GM18520 (cell line): ENCODE data around the gene CDC42BPB.
A peak's percentile ranks its signal among the peaks of the same experiment; 100 is the strongest.

Experiments
- ATAC-seq: cut with Tn5 transposase; IDR thresholded peaks from one replicate; pipeline ENCODE4 v1.9.1; 2021; ENCODE audit not compliant: unreplicated experiment

The CDC42BPB gene

DNA sequence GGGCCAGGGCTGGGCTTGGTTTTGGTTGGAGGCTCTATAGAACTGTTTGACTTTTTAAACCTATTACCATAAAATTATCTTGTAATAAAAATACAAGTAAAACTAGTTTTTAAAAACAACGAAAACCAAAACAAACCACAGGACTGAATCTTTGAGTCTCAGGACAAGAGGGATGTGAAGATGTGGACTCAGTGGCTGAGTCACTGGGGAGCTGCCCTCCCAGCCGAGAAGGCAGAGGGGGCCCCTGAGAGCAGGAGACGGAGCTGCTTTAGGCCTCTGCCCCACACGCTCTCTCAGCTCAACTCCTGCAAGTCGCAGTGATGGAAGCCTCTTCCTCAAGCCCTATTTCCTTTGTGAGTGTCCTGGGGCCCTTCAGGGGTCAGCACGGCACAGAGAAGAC lies 59.0 kb downstream of the CDC42BPB start:
- ATAC-seq: no peak

DNA sequence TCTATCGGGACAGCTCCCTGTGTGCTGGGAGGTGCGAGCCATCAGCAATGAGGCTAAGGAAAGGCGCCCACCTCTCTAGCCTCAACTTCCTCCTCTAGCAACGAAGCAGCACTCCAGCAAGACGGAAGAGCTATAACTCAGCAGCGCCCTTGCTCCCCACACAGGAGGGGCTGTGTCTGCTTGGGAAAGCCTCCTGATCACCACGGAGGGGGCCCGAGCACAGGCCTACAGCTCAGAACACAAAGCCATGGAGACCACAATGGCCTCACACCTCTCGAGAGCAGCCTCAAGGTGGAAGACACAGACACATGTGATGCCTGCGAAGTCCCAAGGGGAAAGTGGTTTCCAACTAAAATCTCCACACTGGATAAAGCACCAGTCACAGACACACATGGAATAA lies 60.4 kb downstream of the CDC42BPB start:
- no peak for ATAC-seq

DNA sequence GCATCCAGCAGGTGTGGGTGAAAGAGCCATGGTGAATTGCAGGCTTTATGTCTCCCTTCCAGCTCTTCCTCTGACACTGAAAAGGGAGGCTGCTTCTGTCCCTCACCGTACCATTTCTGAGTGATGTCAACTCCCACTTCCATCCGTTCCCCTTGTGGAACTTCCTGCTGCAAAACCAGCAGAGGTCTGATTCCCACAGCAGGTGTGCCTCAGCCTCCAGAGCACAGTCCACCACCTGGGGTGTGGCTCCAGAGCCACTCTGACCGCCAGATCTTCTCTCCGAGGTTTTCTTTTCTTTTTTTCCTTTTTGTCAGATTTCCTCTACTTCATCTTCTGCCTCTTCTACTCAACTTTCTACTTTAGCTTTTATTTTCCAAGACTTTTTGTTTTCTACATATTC lies 62.7 kb downstream of the CDC42BPB start:
- no peak for ATAC-seq

DNA sequence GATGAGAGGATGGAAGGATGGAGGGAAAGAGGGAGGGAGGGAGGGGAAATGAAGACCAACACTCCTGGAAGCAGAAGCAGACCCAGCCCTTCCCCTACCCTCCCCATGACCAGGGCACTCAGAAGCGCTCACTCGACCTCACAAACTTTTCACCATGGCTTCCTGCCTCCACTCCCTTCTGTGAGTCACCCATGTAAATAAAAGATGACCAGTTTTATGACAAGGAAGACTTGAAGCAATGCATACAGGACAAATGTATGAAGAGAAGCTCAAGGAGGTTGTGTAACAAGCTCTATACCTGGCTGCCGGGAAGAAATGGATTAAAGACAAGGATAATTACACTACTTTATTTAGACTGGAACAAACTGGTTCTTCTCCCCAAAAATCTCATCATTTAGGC lies 63.8 kb downstream of the CDC42BPB start:
- ATAC-seq: no peak

DNA sequence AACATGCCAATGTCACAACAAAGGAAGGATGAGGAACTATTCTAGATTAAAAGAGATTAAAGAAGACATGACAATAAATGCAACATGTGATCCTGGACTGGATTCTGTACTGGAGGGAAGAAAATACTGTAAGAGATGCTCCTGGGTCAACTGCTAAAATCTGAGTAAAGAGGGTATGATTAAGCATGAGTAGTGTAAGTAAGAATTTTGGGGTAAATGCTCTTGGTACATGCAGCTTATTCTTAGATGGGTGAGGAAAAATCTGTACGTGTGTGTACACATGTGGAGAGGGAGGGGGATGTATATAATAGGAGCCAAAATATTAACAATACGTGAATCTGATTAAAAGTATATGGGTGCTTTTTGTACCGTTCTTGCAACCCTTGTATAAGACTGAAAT lies 66.0 kb downstream of the CDC42BPB start:
- no peak for ATAC-seq

DNA sequence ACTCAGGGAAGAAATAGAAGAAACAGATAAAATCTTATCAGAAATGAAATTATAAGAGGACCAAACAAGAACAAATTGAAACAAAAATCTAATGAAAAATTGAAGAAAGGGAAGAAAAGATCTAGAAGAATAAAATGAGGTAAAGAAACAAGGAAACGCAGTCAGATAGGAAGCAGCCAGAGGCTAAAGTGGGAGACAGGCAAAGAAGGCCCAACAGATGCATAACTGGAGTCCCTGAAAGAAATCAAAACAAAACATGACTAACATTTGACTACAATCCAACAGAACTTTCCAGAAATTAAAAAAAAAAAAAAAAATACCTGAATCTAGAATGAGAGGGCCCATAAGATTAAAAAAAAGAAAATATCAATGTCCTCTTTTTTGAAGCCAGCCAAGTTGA lies 69.3 kb downstream of the CDC42BPB start:
- ATAC-seq: no peak

DNA sequence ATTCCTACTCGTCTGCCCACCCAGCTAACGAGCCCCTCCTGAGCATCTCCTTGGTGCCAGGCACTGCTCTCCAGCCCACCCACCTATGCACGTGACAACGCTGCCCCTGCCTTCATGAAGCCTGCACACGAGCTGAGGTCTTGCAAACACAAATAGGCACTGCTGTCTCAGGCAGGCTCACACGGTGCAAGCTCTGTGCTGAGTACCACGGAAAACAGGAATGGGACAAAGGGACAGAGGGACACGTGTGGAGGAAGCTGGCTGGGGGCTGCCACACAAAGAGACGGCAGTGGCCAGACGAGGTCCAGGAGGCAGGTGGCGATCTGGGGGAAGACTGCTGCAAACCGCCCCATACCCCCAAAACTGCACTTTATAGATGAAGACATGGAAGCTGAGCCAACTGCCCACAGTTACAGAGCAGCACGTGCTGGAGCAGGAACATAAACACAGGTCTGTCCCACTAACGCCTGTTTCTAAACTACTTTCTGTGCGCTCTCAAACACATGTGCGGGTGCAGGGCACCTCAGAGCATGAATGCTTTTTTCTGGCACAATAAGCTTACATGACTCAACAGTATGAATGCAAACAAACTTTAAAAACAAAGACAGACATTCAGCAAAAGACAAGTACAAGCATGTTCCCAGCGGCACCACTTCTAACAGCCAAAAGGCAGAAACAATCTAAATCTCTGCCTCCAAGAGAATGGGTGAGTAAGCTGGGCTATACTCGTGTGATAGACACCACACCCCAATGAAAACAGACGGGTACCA lies 70.4 kb downstream of the CDC42BPB start:
- no peak for ATAC-seq

DNA sequence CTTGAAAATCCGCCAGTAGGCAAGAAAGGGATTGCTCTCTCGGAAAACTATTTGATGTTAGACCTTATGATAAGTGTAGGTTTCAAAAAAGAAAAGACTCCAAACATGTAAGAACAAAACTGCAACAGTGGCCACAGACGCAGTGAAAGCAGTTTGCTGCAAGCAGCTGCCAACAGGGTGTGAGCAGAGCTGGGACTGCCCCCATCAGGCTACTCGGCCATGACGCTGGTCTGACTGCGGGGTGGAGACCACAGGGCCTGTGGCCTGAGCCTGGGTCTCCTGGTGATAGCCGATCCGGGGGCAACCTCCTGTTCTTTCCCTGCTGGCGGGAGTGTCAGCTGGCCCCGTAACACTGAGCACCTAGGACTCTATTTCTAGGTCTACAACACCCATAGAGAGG lies 71.7 kb downstream of the CDC42BPB start:
- ATAC-seq: peak; percentile 52

DNA sequence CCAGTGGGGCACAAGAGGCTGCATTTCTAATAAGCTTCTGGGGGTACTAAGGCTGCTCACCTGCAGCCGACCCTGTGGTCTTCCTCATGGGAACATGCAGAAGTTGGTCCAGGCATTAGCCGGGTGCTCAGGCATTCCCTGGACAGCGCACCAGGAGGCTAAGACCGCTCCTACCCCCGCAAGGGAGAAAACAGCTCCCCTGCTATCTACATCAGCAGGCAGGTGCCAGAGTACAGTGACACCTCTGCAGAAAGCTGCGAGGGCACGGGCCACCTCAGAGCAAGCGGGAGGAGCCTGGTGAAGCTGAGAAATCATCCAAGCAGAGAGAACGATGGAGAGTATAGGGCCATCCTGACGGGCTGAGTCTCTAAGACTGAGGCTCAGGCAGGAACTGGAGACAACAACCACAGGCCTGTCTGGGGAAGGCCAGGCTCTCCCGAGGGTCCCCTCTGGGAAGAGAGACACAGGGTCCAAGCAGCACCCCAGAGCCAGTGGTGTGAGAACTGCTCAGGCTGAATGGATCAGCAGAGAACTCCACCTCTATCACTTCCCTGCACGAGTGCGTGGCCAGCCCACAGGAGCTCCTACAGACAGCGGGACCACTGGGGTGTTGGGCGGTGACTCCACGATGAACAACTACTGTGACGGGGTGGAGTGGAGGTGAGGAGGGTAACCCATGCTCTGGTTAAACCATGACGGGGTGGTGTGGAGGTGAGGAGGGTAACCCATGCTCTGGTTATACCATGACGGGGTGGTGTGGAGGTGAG lies 72.8 kb downstream of the CDC42BPB start:
- ATAC-seq: no peak

DNA sequence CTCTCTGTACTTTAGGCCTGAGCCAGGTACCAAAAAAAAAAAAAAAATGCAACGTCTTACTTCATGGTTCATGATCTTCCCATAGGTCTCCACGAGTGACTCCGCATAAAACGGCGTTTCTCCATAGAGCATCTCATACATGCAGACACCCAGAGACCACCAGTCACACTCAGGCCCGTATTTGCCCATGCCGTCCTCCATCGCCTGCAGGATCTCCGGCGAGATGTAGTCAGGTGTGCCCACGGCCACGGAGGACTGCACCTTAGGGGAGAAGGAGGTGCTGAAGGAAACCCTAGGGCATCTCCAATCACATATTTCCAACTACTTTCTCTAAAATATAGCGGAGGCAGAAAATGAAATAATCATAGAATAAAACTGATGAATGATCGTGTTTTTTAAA lies 73.9 kb downstream of the CDC42BPB start:
- no peak for ATAC-seq

DNA sequence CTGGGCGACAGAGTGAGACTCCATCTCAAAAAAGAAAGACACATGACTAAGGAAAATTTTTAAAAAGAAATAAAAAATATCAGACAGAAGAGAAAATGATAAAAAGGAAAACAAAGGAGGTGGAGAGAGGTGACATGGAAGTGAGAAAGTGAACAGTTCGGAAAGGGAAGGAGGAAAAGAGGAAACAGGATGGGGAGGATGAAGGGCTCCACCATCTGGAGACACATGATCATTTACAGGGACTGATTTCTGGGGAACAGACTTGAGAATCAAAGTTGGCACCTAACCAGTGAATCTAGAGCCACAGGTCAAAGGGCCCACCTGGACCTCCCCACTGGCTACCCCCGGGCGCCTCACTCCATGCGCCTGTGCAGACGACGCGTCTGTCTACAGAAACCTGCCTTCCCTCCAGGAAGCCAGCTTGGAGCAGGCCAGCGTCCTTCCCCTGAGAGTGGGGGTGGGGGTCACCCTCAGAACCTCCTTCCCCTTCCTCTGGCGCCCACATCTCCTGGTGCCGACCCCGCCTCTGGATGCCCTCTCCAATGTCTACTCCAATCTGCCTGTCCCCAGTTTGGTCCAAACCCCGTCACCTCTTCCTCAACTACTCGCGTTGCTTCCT lies 74.4 kb downstream of the CDC42BPB start:
- ATAC-seq: no peak

DNA sequence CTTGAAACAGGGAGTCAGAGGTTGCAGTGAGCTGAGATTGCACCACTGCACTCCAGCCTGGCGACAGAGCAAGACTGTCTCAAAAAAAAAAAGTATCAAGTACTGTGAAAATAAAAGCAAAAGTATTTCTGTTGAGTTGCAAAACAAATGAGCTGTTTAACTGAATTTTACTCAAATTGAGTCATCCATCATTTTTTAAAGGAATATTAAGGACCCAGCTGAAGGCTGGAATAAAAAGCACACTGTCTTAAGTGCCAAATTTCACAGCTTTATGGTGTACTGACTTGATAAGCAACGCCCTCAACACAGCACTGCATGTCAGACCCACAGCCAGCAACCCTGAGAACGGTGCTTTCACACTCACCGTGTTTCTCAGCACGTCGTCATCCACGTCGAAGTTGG lies 76.9 kb downstream of the CDC42BPB start:
- ATAC-seq: no peak

DNA sequence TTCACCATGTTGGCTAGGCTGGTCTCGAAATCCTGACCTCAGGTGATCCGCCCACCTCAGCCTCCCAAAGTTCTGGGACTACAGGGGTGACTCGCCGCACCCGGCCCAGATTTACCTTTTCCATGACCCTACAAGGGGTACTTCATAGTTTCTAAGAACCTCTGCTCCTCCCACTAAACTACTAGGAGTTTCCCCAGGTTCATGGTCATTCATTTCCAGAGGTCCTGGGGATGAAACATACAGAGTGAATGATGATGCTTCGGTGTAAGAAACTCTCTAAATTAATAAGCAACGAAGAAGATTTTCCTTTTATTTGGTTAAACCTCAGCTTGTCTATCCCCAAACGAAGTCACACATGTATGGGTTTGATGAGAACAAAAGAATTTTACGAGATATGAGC lies 77.9 kb downstream of the CDC42BPB start:
- no peak for ATAC-seq

DNA sequence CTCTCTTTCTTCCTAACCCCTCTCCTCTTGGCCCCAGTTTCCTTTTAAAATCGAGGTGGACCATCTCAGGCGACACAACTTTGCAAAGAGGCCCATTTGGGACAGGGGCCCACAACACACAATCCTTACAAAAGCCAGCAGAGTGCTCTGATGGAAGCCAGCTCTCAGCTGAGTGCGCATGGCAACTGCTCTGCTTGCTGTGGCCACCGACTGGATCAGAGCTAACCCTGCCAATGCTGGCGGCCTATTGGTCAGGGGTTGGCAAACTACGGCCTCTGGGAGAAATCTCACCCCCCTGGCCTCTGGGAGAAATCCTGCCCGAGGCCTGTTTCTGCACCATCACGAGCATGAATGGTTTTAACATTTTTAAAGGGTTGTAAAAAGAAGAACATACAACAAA lies 79.9 kb downstream of the CDC42BPB start:
- no peak for ATAC-seq

DNA sequence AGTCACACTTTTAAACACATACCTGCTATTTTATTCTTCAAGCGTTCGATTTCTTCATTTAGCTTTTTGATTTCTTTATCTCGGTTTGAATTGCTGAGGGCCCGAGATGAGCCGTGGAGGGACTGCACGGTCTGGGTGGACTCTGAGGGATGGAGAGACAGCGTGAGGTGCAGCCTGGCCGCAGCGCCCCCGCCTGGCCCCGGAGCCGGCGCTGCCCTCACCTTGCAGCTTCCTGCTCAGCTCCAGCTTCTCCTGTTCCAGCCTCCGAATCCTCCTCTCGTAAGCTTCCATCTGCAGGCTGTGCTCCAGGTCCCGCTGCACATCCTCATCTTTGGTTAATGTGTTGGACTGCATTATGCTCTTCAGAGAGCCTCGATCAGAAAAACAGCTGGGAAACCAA lies 81.7 kb downstream of the CDC42BPB start:
- ATAC-seq: no peak

DNA sequence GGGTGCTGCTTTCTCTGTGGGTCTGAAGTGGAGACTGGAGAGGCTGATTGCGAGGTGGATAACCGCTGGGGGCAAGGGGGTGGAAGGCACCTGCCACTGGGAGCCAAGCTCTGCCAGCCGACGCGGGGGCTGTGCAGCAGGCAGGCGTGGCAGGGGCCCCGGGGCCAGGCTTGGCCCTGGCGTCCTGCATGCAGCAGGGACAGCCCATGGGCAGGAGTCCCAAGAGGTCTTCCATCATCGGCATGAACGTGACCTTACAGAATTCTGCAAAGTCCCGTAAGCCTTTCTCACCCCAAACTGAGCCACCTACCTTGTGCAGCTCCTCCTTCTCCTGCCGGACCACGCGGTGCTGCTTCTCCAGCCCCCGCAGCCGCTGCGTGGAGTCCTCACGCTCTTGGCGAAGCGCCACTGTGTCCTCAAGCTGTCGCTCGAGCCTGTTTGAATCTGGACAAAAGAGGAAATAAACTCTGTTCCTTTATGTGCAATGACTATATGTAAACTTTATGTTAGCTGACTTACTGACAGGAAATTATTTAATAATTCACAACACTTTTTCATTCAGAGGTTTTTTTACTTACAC lies 83.6 kb downstream of the CDC42BPB start:
- no peak for ATAC-seq

DNA sequence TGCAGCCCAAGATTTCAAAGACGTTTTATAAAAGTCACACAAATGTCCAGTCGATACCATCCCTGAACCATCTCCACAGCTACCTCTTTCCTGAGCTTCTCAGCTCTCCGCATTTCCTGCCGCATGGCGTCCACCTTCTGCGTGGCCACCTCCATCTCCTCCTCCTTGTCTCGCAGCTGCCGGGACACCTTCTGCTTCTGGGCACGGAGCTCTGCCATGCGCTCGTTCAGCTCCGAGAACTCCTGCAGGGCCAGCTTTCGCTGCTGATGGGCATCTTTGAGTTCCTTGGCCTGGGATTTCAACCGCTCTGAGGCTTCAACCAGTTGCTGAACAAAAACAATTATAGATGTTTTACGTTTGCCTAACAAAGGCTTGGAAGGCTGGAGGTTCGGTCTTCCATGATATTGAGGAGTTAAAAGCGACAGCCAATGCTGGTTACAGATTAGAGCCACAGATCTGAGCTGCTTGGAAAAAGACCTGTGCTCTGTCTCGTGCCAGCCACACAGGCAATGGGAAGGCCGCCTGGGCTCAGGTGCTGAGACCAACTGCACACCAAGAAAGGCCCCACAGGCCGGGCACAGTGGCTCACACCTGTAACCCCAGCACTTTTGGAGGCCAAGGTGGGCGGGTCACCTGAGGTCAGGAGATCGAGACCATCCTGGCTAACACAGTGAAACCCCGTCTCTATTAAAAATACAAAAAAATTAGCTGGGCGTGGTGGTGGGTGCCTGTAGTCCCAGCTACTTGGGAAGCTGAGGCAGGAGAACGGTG lies 85.3 kb downstream of the CDC42BPB start:
- ATAC-seq: no peak

DNA sequence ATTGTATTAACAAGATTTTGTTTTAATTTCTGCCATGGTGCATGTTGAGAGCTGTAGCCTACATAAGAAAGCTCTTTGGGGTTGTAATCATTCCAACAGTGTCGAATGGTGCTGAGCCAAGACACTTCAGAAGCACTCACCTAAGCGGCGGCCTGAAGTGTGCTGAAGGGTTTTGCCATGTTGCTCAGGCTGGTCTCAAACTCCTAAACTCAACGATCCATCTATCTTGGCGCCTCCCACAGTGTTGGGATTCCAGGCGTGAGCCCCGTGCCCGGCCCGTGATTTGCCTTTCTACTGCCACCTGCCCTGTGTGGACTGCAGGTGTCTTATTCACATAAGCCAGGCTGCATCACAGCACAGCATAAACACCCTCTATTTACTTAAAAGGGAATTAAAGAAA lies 86.0 kb downstream of the CDC42BPB start:
- ATAC-seq: no peak

DNA sequence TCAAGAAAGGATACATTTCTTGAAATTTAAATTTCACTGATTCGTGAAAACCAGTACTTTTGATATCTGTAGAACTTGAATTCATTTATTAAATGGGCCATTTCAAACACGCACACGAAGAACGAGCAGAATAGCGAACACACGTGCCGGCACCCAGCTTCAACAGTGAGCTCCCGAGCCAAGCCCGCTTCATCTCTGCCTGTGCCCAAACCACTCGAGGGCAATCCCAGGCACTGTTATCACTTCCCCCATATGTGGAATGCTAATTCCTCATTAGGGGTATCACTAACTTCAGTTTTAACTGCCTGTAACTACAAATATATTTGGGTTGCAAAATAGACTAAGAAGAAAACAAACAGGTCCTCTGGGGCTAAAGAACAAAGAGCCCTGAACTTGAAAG lies 86.9 kb downstream of the CDC42BPB start:
- no peak for ATAC-seq

DNA sequence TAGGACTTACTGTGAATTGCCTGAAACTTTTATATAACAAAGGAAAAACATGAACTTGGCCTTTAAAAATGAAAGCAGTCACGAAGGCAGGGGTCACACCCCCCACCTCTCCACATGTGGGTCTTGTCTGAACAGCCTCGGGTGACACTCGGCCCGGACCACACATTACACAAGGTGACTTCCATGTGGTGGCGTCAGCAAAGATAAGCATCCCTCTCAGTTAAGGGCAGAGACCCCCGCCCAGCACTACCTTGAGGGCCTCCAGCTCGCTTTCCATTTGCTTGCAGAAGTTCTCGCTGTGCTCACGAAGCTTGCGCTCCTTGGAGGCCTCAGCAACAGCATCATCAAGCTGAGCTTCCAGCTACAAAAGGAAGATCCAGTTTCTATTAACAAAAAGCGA lies 87.4 kb downstream of the CDC42BPB start:
- no peak for ATAC-seq
